ENCODE data around the gene TTC6.

The TTC6 gene

GRCh38 chr14:37601865-37602264, 6.4 kb downstream of the TTC6 start:
- Histone ChIP-seq H3K4me3 (no peak overlapping the region), H3K9ac (no peak overlapping the region), H3K9me3 (replicated peaks in 1 of 11) (peaks cover 29 to 61% (median 40%) of the 10 kb centered on the region in 11 experiments), H4K20me1 (no peaks in the 10 kb centered on the region), H3K36me3 (no peaks in the 10 kb centered on the region), H3K4me1 (no peaks in the 10 kb centered on the region), H3K27me3 (no peaks in the 10 kb centered on the region), H3K27ac (no peak overlapping the region), H3K4me2 (no peak overlapping the region)
- no peak for TF ChIP-seq Cebpa-rat (IDR thresholded peaks at IDR 0.05)

GRCh38 chr14:37602605-37603453, 7.4 kb downstream of the TTC6 start:
- no peaks in the 10 kb centered on the region for H3K36me3 ChIP-seq
- no peaks in the 10 kb centered on the region for H4K20me1 ChIP-seq
- H3K27ac ChIP-seq: no peak overlapping the region
- no peak overlapping the region for H3K9ac ChIP-seq
- no peaks in the 10 kb centered on the region for H3K27me3 ChIP-seq
- no peaks in the 10 kb centered on the region for H3K4me1 ChIP-seq
- TF ChIP-seq Cebpa-rat (IDR thresholded peaks at IDR 0.05): no peak
- H3K4me2 ChIP-seq: no peak overlapping the region
- H3K9me3 ChIP-seq (replicated peaks in 1 of 11): peaks cover 24 to 52% (median 31%) of the 10 kb centered on the region in 11 experiments
- no peak overlapping the region for H3K4me3 ChIP-seq

GRCh38 chr14:37603688-37604251, 8.3 kb downstream of the TTC6 start:
- Histone ChIP-seq H3K4me3 (no peak overlapping the region), H4K20me1 (no peaks in the 10 kb centered on the region), H3K4me1 (no peaks in the 10 kb centered on the region), H3K27me3 (no peaks in the 10 kb centered on the region), H3K27ac (no peak overlapping the region), H3K9ac (no peak overlapping the region), H3K9me3 (replicated peaks in 1 of 11) (peaks cover 14 to 42% (median 21%) of the 10 kb centered on the region in 11 experiments), H3K4me2 (no peak overlapping the region), H3K36me3 (no peaks in the 10 kb centered on the region)
- TF ChIP-seq Cebpa-rat (IDR thresholded peaks at IDR 0.05): no peak

- Histone ChIP-seq H3K27me3 (no peaks in the 10 kb centered on the region), H3K9me3 (replicated peaks in 1 of 11) (peaks cover 9 to 33% (median 19%) of the 10 kb centered on the region in 11 experiments), H4K20me1 (no peaks in the 10 kb centered on the region), H3K36me3 (no peaks in the 10 kb centered on the region), H3K27ac (no peak overlapping the region), H3K4me1 (no peaks in the 10 kb centered on the region), H3K9ac (no peak overlapping the region), H3K4me2 (no peak overlapping the region), H3K4me3 (no peak overlapping the region)
- no peak for TF ChIP-seq Cebpa-rat (IDR thresholded peaks at IDR 0.05)
Observed at GRCh38 chr14:37606678-37607077, 11.2 kb downstream of the TTC6 start.

- no peaks in the 10 kb centered on the region for H4K20me1 ChIP-seq
- no peaks in the 10 kb centered on the region for H3K4me1 ChIP-seq
- H3K4me2 ChIP-seq: no peak overlapping the region
- H3K9me3 ChIP-seq (replicated peaks in 1 of 11): peaks cover 10 to 24% (median 15%) of the 10 kb centered on the region in 11 experiments
- H3K4me3 ChIP-seq: no peak overlapping the region
- H3K9ac ChIP-seq: no peak overlapping the region
- no peaks in the 10 kb centered on the region for H3K27me3 ChIP-seq
- no peak overlapping the region for H3K27ac ChIP-seq
- no peak for TF ChIP-seq Cebpa-rat (IDR thresholded peaks at IDR 0.05)
- H3K36me3 ChIP-seq: no peaks in the 10 kb centered on the region
Observed at GRCh38 chr14:37608649-37609048, 13.2 kb downstream of the TTC6 start.

- Histone ChIP-seq H3K36me3 (no peaks in the 10 kb centered on the region; a peak in 1 of 22 replicates), H3K9ac (no peak overlapping the region), H3K4me3 (no peak overlapping the region), H3K4me2 (no peak overlapping the region), H3K4me1 (no peaks in the 10 kb centered on the region), H3K27ac (no peak overlapping the region), H3K9me3 (replicated peaks in 1 of 11) (peaks cover 30 to 48% (median 38%) of the 10 kb centered on the region in 11 experiments), H4K20me1 (no peaks in the 10 kb centered on the region), H3K27me3 (no peaks in the 10 kb centered on the region)
- TF ChIP-seq Cebpa-rat (IDR thresholded peaks at IDR 0.05): no peak
Observed at GRCh38 chr14:37610945-37611523, 15.6 kb downstream of the TTC6 start.

GRCh38 chr14:37615582-37616289, 20.3 kb downstream of the TTC6 start:
- Histone ChIP-seq H3K27ac (no peak overlapping the region), H3K9ac (no peak overlapping the region), H3K4me2 (no peak overlapping the region), H3K36me3 (no peaks in the 10 kb centered on the region; a peak in 1 of 22 replicates), H3K9me3 (replicated peaks in 1 of 11) (peaks cover 43 to 60% (median 56%) of the 10 kb centered on the region in 11 experiments), H3K4me3 (no peak overlapping the region), H3K4me1 (no peaks in the 10 kb centered on the region), H4K20me1 (no peaks in the 10 kb centered on the region), H3K27me3 (no peaks in the 10 kb centered on the region)
- TF ChIP-seq Cebpa-rat (IDR thresholded peaks at IDR 0.05): no peak

GRCh38 chr14:37616853-37617252, 21.4 kb downstream of the TTC6 start:
- no peaks in the 10 kb centered on the region for H3K4me1 ChIP-seq
- no peak for TF ChIP-seq Cebpa-rat (IDR thresholded peaks at IDR 0.05)
- H3K27me3 ChIP-seq: no peaks in the 10 kb centered on the region
- no peak overlapping the region for H3K9ac ChIP-seq
- H4K20me1 ChIP-seq: no peaks in the 10 kb centered on the region
- H3K4me2 ChIP-seq: no peak overlapping the region
- H3K4me3 ChIP-seq: no peak overlapping the region
- H3K27ac ChIP-seq: no peak overlapping the region
- peaks cover 32 to 53% (median 45%) of the 10 kb centered on the region in 11 experiments for H3K9me3 ChIP-seq (replicated peaks in 1 of 11)
- no peaks in the 10 kb centered on the region; a peak in 1 of 22 replicates for H3K36me3 ChIP-seq

- no peaks in the 10 kb centered on the region for H3K4me1 ChIP-seq
- H3K27ac ChIP-seq: no peak overlapping the region
- no peaks in the 10 kb centered on the region; a peak in 1 of 22 replicates for H3K36me3 ChIP-seq
- H3K4me2 ChIP-seq: no peak overlapping the region
- no peaks in the 10 kb centered on the region for H4K20me1 ChIP-seq
- no peaks in the 10 kb centered on the region for H3K27me3 ChIP-seq
- H3K4me3 ChIP-seq: no peak overlapping the region
- H3K9me3 ChIP-seq (replicated peaks in 1 of 11): peaks cover 40 to 59% (median 51%) of the 10 kb centered on the region in 11 experiments
- H3K9ac ChIP-seq: no peak overlapping the region
- TF ChIP-seq Cebpa-rat (IDR thresholded peaks at IDR 0.05): no peak
Observed at GRCh38 chr14:37617864-37618365, 22.5 kb downstream of the TTC6 start.

All from BLaER1 treated with 17β-estradiol and CSF1 and Interleukin-3, amounts not matched to agents 10 nM and 100 nM (cell line).